Aorta (tissue), 5 donors: ENCODE data around the gene TNIK. TPM values are rescaled to one million over a fixed set of nuclear protein-coding genes. Genes with fewer than 3 reads are reported as not detected.

ENCODE experiments used
- ATAC-seq: fragments of 200-7000 bp; cut with Tn5 transposase; one replicate; pipeline ENCODE4 v1.9.1; 2022; ENCODE audit warnings: moderate library complexity; ENCODE audit not compliant: low FRiP score
- DNase-seq, 2 donors: peaks; one replicate each; pipeline ENCODE4 v3.0.0-alpha.2; 2020
- H3K27ac ChIP-seq, 2 donors: one replicate each; pipeline ENCODE4 v1.5.1; 2013; ENCODE audit warnings: low read length in 2 of 2, mild to moderate bottlenecking in 2 of 2, moderate library complexity in 2 of 2, control low read depth in 1 of 2, inconsistent platforms in 1 of 2, low read depth in 1 of 2
- H3K27me3 ChIP-seq, 2 donors: one replicate each; pipeline ENCODE4 v1.6.1; 2013; ENCODE audit warnings: control low read depth in 1 of 2, low read length in 1 of 2, mild to moderate bottlenecking in 1 of 2, moderate library complexity in 1 of 2; ENCODE audit not compliant: insufficient read depth in 2 of 2, control insufficient read depth in 1 of 2
- H3K36me3 ChIP-seq, 2 donors: one replicate each; pipeline ENCODE4 v1.6.1; 2013; ENCODE audit warnings: control low read depth in 1 of 2, low read length in 1 of 2, mild to moderate bottlenecking in 1 of 2; ENCODE audit not compliant: insufficient read depth in 2 of 2, control insufficient read depth in 1 of 2
- H3K4me1 ChIP-seq, 2 donors: one replicate each; pipeline ENCODE4 v1.6.1; 2013; ENCODE audit warnings: low read length in 2 of 2, control low read depth in 1 of 2, mild to moderate bottlenecking in 1 of 2, moderate library complexity in 1 of 2; ENCODE audit not compliant: insufficient read depth in 2 of 2, control insufficient read depth in 1 of 2
- H3K4me3 ChIP-seq, 2 donors: one replicate each; pipeline ENCODE4 v1.5.1; 2013; ENCODE audit warnings: low read length in 2 of 2, control low read depth in 1 of 2, mild to moderate bottlenecking in 1 of 2
- H3K9me3 ChIP-seq: one replicate; pipeline ENCODE4 v1.6.1; 2013; ENCODE audit warnings: mild to moderate bottlenecking, low read length; ENCODE audit not compliant: control insufficient read depth
- WGBS, 2 donors: extraction: QIAGEN DNeasy Blood & Tissue Kit; methylation state at CpG; one replicate each; pipeline ENCODE4 v1.1.7; 2013; 5-methylcytosine and 5-hydroxymethylcytosine counted together
- intact Hi-C, 2 donors: fragments of 100-400 bp; cut with DNase I; formaldehyde crosslinking; loops; one replicate each; pipeline versions ENCODE4 v1.14.2 to v1.15.0; 2022
- polyA plus RNA-seq, 2 donors: library from polyadenylated mRNA; stranded (reverse); fragments of 200-250 nt; gene quantifications; one replicate each; pipeline ENCODE4 v1.2.3, GENCODE V29; 2013
- total RNA-seq, 2 donors: library from RNA; stranded (reverse); fragmentation: NEBNext Ultra II Directional; extraction: Animal tissue kit (Norgen Biotek cat#: 25700); gene quantifications; one replicate each; pipeline ENCODE4 v1.2.1, GENCODE V29; 2021
- donor health status: healthy with polysubstance abuse.
- donor health status: Bipolar disorder and iron deficiency.
- donor health status: DM: no; HTN: no; CAD: no.
- donor health status: DM: no; HTN: no; CAD: no.
- donor health status: DM: yes; HTN: yes; CAD: no.

The TNIK gene
- total and polyA plus RNA-seq, 4 donors: 4.7 to 14.6 (median 8.8) TPM

- H3K27ac ChIP-seq: no peak overlapping the region
- H3K4me1 ChIP-seq: no peaks in the 10 kb centered on the region
- no peaks in the 10 kb centered on the region for H3K36me3 ChIP-seq
- no peaks in the 10 kb centered on the region for H3K9me3 ChIP-seq
- no peak for DNase-seq
- intact Hi-C loops: no loop called here
- no peak for ATAC-seq
- H3K4me3 ChIP-seq: no peak overlapping the region
- WGBS, 2 donors: 31 to 48% methylated on average over 1 of the region's 1 CpG
- H3K27me3 ChIP-seq: no peaks in the 10 kb centered on the region
Observed at GRCh38 chr3:171379281-171379680, 80.9 kb downstream of the TNIK start.

- H3K27me3 ChIP-seq: no peaks in the 10 kb centered on the region
- H3K4me1 ChIP-seq: no peaks in the 10 kb centered on the region
- H3K4me3 ChIP-seq: no peak overlapping the region
- no peak for DNase-seq
- no peak overlapping the region for H3K27ac ChIP-seq
- intact Hi-C loops: no loop called here
- WGBS, 2 donors: 97 to 99% methylated on average over 5 of the region's 5 CpGs
- no peaks in the 10 kb centered on the region for H3K9me3 ChIP-seq
- H3K36me3 ChIP-seq: no peaks in the 10 kb centered on the region
- ATAC-seq: no peak
Observed at GRCh38 chr3:171378586-171378985, 81.6 kb downstream of the TNIK start.

DNA sequence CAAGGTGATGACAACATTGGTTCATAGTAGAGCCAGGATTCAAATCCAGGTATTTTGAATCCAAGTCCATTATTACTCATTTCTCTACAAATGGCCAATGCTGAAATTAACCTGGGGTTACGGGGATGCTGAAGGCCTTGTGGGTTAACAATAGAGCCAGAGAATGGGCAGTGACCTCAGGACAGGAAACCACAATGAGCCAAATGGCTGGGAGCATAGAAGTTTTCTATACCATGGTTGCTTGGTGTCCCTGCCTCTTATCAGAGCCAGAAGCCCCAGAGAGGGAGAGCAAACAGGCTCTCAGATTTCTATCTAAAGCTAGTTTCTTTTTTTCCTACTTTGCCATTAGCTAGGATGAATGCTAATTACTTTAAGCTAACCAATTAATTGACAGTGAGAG, 82.3 kb downstream of the TNIK start:
- intact Hi-C loops: no loop called here

GRCh38 chr3:171376596-171376947, 83.6 kb downstream of the TNIK start:
- ATAC-seq: no peak
- intact Hi-C loops: no loop called here
- no peaks in the 10 kb centered on the region for H3K27me3 ChIP-seq
- H3K9me3 ChIP-seq: no peaks in the 10 kb centered on the region
- no peak overlapping the region for H3K27ac ChIP-seq
- H3K4me3 ChIP-seq: no peak overlapping the region
- H3K36me3 ChIP-seq: no peaks in the 10 kb centered on the region
- H3K4me1 ChIP-seq: no peaks in the 10 kb centered on the region
- DNase-seq: no peak

More for the DNA sequence above, 82.3 kb downstream of the TNIK start:
- 95 to 100% methylated on average over 1 of the region's 1 CpG for WGBS, 2 donors
- no peak for ATAC-seq
- no peaks in the 10 kb centered on the region for H3K36me3 ChIP-seq
- H3K27me3 ChIP-seq: no peaks in the 10 kb centered on the region
- no peak for DNase-seq
- no peak overlapping the region for H3K27ac ChIP-seq
- no peak overlapping the region for H3K4me3 ChIP-seq
- no peaks in the 10 kb centered on the region for H3K9me3 ChIP-seq
- no peaks in the 10 kb centered on the region for H3K4me1 ChIP-seq

DNA sequence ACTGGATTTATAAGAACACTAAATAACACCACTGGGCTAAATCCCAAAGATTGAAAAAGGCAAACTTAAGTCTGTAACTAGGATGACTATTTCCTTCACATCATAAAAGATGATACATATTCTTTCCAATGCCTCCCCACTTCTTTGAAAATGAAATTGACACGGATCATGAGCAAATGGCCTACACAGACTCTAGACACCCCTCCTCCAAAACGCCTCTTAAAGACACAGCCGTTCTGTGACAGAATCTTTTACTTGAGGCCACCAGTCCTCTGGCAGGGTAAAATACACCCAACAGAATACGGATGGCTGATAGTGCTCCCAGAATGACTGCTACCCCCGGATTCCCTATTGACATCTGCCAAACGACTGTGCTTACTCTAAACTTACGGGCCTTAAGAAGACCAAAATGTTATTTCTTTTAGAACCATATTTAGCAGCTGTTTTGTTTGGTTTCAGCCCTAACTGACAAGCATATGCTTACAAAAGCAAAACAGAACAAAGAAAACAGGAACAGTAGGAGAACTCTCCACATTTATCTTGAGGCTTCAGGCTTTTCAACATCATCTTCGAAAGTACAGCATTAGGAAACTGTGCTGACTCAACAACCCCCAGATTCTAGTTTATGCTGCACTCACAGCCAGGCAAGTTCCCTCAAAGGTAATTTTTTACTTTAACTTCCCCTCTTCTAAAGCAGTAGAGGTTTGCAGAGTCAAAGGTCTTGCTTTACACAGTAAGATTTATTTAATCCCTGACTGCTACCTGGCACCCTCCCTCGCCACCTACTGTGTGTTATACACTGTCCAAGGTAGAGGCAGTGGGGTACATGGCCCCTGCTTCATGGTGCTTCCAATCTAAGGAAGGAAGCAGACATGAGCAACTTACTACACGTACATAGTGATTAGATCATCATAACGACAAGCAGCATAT, 84.3 kb downstream of the TNIK start:
- WGBS, 2 donors: 78 to 80% methylated on average over 11 of the region's 11 CpGs
- DNase-seq: no peak
- Histone ChIP-seq H3K4me1 (no peaks in the 10 kb centered on the region), H3K27ac (no peak overlapping the region), H3K9me3 (no peaks in the 10 kb centered on the region), H3K27me3 (no peaks in the 10 kb centered on the region), H3K4me3 (no peak overlapping the region), H3K36me3 (no peaks in the 10 kb centered on the region)
- intact Hi-C loops: no loop called here
- no peak for ATAC-seq

DNA sequence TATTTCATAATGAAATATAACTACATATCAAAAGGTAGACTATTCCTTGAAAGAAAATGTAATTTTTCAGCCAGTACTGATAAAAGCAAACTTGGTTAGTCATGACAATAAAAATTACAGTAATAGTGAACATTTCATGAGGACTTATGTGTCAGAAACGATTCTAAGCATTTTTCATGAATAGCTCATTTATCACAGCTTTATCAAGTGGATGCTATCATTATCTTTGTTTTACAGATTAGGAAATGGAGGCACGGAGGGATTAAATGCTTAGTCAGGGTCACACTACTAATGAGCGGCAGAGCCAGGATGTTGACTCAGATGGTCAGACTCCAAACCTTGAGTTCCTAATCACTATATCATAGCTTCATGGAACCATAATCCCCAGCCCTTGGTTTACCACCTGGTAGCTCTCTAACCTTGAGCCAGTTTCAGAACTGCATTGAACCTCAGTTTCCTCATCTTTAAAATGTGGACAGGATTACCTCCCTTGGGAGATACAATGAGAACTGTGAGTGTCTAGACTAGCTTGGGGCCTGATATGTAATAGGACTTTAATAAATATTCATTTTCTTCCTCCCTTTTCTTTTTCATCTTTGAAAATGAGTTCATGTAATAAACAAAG, 85.4 kb downstream of the TNIK start:
- intact Hi-C loops: no loop called here
- H3K4me3 ChIP-seq: no peak overlapping the region
- no peaks in the 10 kb centered on the region for H3K27me3 ChIP-seq
- DNase-seq: no peak
- 56 to 61% methylated on average over 3 of the region's 3 CpGs for WGBS, 2 donors
- no peaks in the 10 kb centered on the region for H3K9me3 ChIP-seq
- H3K36me3 ChIP-seq: no peaks in the 10 kb centered on the region
- H3K27ac ChIP-seq: no peak overlapping the region
- H3K4me1 ChIP-seq: no peaks in the 10 kb centered on the region
- ATAC-seq: no peak

- no peaks in the 10 kb centered on the region for H3K36me3 ChIP-seq
- H3K27me3 ChIP-seq: no peaks in the 10 kb centered on the region
- no peaks in the 10 kb centered on the region for H3K4me1 ChIP-seq
- intact Hi-C loops: no loop called here
- H3K4me3 ChIP-seq: no peak overlapping the region
- ATAC-seq (no peak), DNase-seq (no peak)
- no peak overlapping the region for H3K27ac ChIP-seq
- 71 to 79% methylated on average over 1 of the region's 1 CpG for WGBS, 2 donors
- no peaks in the 10 kb centered on the region for H3K9me3 ChIP-seq
Observed at GRCh38 chr3:171374260-171374659, 85.9 kb downstream of the TNIK start.

GRCh38 chr3:171373711-171374110, 86.5 kb downstream of the TNIK start:
- Histone ChIP-seq H3K36me3 (no peaks in the 10 kb centered on the region), H3K4me1 (no peaks in the 10 kb centered on the region), H3K27me3 (no peaks in the 10 kb centered on the region), H3K9me3 (no peaks in the 10 kb centered on the region), H3K27ac (no peak overlapping the region), H3K4me3 (no peak overlapping the region)
- ATAC-seq (no peak), DNase-seq (no peak)
- intact Hi-C loops: no loop called here
- 95 to 96% methylated on average over 2 of the region's 2 CpGs for WGBS, 2 donors

DNA sequence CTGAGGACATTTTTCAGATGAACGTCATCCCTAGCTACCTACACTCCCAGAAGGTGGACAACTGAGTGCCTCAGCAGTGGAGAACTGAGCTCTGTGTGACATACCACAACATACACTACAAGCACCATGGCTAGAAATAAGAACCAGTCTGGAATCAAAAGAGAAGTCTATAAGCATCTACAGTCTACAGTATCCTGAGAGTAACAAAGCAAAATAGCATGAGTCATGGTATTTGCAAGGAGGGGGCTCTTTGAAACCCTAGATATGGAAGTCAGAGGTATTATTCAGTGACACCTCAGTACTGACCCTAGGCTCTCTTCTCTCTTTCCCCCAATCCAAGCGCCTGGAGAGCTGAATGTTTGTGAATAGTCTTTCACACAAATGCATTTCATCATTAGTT, 87.5 kb downstream of the TNIK start:
- intact Hi-C loops: no loop called here
- Histone ChIP-seq H3K27me3 (no peaks in the 10 kb centered on the region), H3K4me1 (no peaks in the 10 kb centered on the region), H3K27ac (no peak overlapping the region), H3K36me3 (no peaks in the 10 kb centered on the region), H3K4me3 (no peak overlapping the region), H3K9me3 (no peaks in the 10 kb centered on the region)
- ATAC-seq (no peak), DNase-seq (no peak)
- WGBS, 2 donors: 95 to 100% methylated on average over 2 of the region's 2 CpGs
